Mammary epithelial cell (primary cell): ENCODE results near the gene PNMA1.

Source experiments
- CTCF ChIP-seq, 2 donors: IDR thresholded peaks in 1 of 2; conservative IDR thresholded peaks in 1 of 2; 2 replicates each; pipeline ENCODE4 v1.5.1; 2011 to 2012; ENCODE audit warnings: inconsistent platforms in 2 of 2, low read length in 2 of 2, mild to moderate bottlenecking in 2 of 2, control low read depth in 1 of 2, low read depth in 1 of 2; ENCODE audit not compliant: insufficient read depth in 1 of 2; ENCODE audit errors: extremely low read depth in 1 of 2
- EZH2 ChIP-seq: IDR thresholded peaks from 2 replicates; pipeline ENCODE4 v1.6.1; 2012; ENCODE audit warnings: low read length, inconsistent platforms, borderline replicate concordance

GRCh38 chr14:73741876-73742519 is 27.8 kb upstream of the PNMA1 start:
- TF ChIP-seq CTCF (conservative IDR thresholded peaks at IDR 0.05 in 1 of 2, IDR thresholded peaks at IDR 0.05 in 1 of 2; ENCODE audit: extremely low read depth in 1 of 2, insufficient read depth in 1 of 2, low read depth in 1 of 2, low read length in 2 of 2) = no peak
- TF ChIP-seq EZH2 = no peak
